Cardiac muscle cell (in vitro differentiated cells and primary cell): ENCODE data around the gene RUNX2. TPM values are rescaled to one million over a fixed set of nuclear protein-coding genes. Genes with fewer than 3 reads are reported as not detected.

Source experiments
- DNase-seq, 2 donors: peaks; one replicate each; pipeline versions ENCODE4 v3.0.0 to v3.0.0-alpha.2; 2010 to 2017; ENCODE audit warnings: low read depth in 1 of 2, low spot score in 1 of 2
- H3K27ac ChIP-seq: fragments of 200-600 bp; sonication (generic); 2 replicates; pipeline ENCODE4 v1.5.1; 2016
- H3K27me3 ChIP-seq: fragments of 200-600 bp; sonication (generic); 2 replicates; pipeline ENCODE4 v1.6.0; 2016; ENCODE audit warnings: control low read depth
- H3K36me3 ChIP-seq: fragments of 200-600 bp; sonication (generic); 2 replicates; pipeline ENCODE4 v1.5.1; 2016; ENCODE audit warnings: control low read depth
- H3K4me1 ChIP-seq: fragments of 200-600 bp; sonication (generic); 2 replicates; pipeline ENCODE4 v1.8.1; 2017; ENCODE audit warnings: low read depth, mild to moderate bottlenecking, mixed run types
- H3K4me3 ChIP-seq: fragments of 200-600 bp; sonication (generic); 2 replicates; pipeline ENCODE4 v1.5.1; 2016; ENCODE audit warnings: mild to moderate bottlenecking
- H3K9me3 ChIP-seq: fragments of 200-600 bp; sonication (generic); 2 replicates; pipeline ENCODE4 v1.5.1; 2017; ENCODE audit warnings: low read depth, mild to moderate bottlenecking, control low read depth
- polyA plus RNA-seq: library from polyadenylated mRNA; unstranded; fragments of >200 nt; fragmentation: Nextera tagmentation; extraction: Ambion mirVana; gene quantifications from 2 replicates; pipeline ENCODE4 v1.2.1, GENCODE V29; 2016
- total RNA-seq: library from RNA; depleted of rRNA; stranded (reverse); fragments of >200 nt; gene quantifications from 2 replicates; pipeline ENCODE4 v1.2.3, GENCODE V29; 2016
- TF ChIP-seq, protein P1 (sequence below): IDR thresholded peaks from 2 replicates; pipeline ENCODE4 v1.5.1; 2012; ENCODE audit warnings: low read depth, mild to moderate bottlenecking, low read length

Gene RUNX2
- total and polyA plus RNA-seq, 2 experiments from 2014 or later = 1.6 to 1.9 TPM

DNA sequence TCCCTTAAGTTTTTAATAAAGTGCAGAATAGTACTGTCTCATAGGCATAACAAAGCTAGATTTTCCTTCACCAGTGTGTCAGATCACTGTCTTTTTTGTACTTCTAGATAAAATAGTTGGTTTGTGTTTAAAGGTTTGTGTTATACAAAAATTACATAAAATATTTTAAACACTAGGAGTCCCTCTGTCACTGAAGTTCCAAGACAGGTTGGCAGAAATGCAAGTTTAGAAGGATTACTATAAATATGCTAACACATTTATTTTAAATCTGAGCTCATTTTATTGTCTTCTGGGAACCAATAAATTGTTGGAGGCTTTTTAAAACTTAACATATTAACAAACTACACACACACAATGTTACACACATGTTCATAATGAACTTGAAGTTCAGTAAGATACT lies 30.8 kb upstream of the RUNX2 start:
- H3K4me1 ChIP-seq = no peaks in the 10 kb centered on the region
- TF ChIP-seq, protein P1, sequence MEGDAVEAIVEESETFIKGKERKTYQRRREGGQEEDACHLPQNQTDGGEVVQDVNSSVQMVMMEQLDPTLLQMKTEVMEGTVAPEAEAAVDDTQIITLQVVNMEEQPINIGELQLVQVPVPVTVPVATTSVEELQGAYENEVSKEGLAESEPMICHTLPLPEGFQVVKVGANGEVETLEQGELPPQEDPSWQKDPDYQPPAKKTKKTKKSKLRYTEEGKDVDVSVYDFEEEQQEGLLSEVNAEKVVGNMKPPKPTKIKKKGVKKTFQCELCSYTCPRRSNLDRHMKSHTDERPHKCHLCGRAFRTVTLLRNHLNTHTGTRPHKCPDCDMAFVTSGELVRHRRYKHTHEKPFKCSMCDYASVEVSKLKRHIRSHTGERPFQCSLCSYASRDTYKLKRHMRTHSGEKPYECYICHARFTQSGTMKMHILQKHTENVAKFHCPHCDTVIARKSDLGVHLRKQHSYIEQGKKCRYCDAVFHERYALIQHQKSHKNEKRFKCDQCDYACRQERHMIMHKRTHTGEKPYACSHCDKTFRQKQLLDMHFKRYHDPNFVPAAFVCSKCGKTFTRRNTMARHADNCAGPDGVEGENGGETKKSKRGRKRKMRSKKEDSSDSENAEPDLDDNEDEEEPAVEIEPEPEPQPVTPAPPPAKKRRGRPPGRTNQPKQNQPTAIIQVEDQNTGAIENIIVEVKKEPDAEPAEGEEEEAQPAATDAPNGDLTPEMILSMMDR = no peak
- no peaks in the 10 kb centered on the region for H3K27me3 ChIP-seq
- H3K27ac ChIP-seq = no peak overlapping the region
- no peaks in the 10 kb centered on the region for H3K9me3 ChIP-seq
- H3K36me3 ChIP-seq = no peaks in the 10 kb centered on the region
- no peak for DNase-seq
- H3K4me3 ChIP-seq = no peak overlapping the region

GRCh38 chr6:45299096-45299581 lies 29.0 kb upstream of the RUNX2 start:
- Histone ChIP-seq H3K36me3 (no peaks in the 10 kb centered on the region), H3K9me3 (no peaks in the 10 kb centered on the region), H3K27ac (no peak overlapping the region), H3K4me1 (no peaks in the 10 kb centered on the region), H3K4me3 (no peak overlapping the region), H3K27me3 (no peaks in the 10 kb centered on the region)
- DNase-seq = no peak
- TF ChIP-seq, protein P1 = no peak

DNA sequence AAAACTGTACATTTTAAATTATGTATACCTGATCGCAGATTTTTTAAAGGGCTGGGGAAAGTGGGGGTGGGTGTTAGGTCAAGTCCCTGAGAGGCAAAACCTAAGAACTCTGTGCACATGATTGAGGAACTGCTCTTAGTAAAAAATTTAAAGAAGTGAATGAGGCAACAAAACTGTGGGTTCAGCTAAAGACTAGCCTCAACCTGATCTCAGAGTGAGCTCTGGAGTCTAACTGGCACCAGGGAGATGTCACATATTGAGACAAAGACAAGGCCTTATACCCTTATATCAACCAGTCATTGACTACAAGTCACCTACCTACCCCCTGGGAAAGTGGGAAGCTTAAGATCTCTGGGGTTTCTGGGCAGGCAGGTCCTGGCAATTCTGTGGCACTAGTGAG lies 27.4 kb upstream of the RUNX2 start:
- Histone ChIP-seq H3K9me3 (no peaks in the 10 kb centered on the region), H3K27me3 (no peaks in the 10 kb centered on the region), H3K27ac (no peak overlapping the region), H3K4me3 (no peak overlapping the region), H3K4me1 (no peaks in the 10 kb centered on the region), H3K36me3 (no peaks in the 10 kb centered on the region)
- TF ChIP-seq, protein P1 = no peak
- DNase-seq = no peak

GRCh38 chr6:45301348-45302142 lies 26.6 kb upstream of the RUNX2 start:
- TF ChIP-seq, protein P1 = no peak

GRCh38 chr6:45302832-45303231 lies 25.3 kb upstream of the RUNX2 start:
- TF ChIP-seq, protein P1 = no peak
- Histone ChIP-seq H3K4me1 (no peaks in the 10 kb centered on the region), H3K36me3 (no peaks in the 10 kb centered on the region), H3K4me3 (no peak overlapping the region), H3K9me3 (no peaks in the 10 kb centered on the region), H3K27ac (no peak overlapping the region), H3K27me3 (no peaks in the 10 kb centered on the region)
- no peak for DNase-seq

More at GRCh38 chr6:45301348-45302142, 26.6 kb upstream of the RUNX2 start:
- Histone ChIP-seq H3K4me3 (no peak overlapping the region), H3K4me1 (no peaks in the 10 kb centered on the region), H3K36me3 (no peaks in the 10 kb centered on the region), H3K27ac (no peak overlapping the region), H3K27me3 (no peaks in the 10 kb centered on the region), H3K9me3 (no peaks in the 10 kb centered on the region)
- no peak for DNase-seq
